Head of caudate nucleus (tissue), 42 donors: Measurements from ENCODE around the gene AP2A2.
A peak's percentile ranks its signal among the peaks of the same experiment; 100 is the strongest.

Source experiments
- DNase-seq, 42 donors: peaks; one replicate each; pipeline versions ENCODE4 v3.0.0 to v3.0.0-alpha.2; 2020 to 2021; ENCODE audit warnings: mixed read lengths in 7 of 42
- intact Hi-C: fragments of 100-400 bp; cut with DNase I; formaldehyde crosslinking; loops from one replicate; pipeline ENCODE4 v1.15.0; 2022

Gene AP2A2

GRCh38 chr11:897253-898142 lies 28.2 kb upstream of the AP2A2 start:
- intact Hi-C loops = no loop called here
- DNase-seq = no peak

DNA sequence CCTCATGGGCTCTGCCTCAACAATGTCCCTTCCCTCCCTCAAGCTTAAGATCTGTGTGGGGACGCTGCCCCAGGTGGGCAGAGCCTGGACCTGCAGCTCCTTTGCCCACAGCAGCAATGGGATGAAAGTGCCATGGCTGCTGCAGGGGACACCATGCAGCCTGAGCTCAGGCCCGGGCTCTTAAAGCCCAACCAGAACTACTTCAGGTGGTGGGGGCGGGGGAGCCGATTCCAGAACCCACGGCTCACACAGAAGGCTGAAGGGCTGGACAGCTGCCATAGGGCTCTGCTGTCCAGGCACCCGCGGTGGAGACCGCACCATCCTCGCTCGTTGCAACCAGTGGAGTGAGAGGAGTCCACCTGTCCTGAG lies 27.5 kb upstream of the AP2A2 start:
- intact Hi-C loops = no loop called here
- DNase-seq = no peak

DNA sequence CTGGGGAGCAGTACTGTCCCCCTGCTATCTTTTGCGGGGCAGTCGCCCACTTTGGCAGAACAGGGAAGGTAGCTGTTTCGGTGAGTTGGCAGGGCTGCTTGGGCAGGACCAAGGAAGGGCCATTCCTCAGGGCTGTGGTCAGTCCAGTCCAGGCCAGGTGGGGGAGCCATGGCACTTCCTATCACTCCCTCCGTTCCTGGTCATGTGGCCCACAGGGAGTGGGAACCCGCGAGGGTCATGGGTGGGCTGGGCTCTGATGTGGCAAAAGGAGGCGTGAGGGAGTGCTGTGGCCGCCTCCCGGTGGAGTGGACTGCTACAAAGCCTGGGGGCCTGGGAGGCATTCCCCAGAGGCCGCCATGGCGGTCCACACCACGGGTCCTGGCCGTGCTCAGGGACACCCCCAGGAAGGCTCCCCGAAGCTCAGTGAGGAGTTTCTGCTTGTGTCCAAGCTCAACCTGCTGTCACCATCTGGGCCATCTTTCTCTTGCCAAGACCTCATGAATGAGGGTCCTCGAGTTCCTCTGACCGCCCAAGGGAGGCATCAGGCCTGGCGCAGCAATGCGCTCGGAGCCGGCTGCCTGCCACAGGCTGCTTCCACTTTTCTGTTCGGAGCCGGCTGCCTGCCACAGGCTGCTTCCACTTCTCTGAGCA lies 27.0 kb upstream of the AP2A2 start:
- DNase-seq = peak in 1 of 42 donors; percentile 47
- intact Hi-C loops = no loop called here

DNA sequence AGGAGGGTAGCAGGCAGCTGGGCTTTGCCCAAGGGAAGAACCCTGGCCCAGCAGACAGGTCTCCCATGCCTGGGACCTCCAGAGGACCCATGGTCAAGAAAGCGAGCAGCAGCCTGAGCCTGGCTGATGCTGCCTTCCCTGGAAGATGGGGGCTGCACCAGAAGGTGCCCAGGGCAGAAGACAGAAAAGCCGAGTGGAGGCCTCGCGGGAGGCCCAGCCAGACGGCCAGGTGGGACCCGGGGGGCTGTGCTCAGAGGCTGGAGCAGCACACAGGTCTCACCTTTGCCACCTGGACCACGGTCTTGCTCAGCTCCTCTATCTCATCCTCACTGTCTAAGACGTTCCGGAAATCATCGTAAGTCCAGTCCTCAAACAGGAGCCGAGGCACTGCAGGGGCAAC lies 25.9 kb upstream of the AP2A2 start:
- intact Hi-C loops = no loop called here
- no peak for DNase-seq

GRCh38 chr11:900545-900944 lies 25.1 kb upstream of the AP2A2 start:
- intact Hi-C loops = no loop called here
- no peak for DNase-seq

- DNase-seq = no peak
- intact Hi-C loops = no loop called here
These were observed 24.1 kb upstream of the AP2A2 start for GRCh38 chr11:901452-902061.

DNA sequence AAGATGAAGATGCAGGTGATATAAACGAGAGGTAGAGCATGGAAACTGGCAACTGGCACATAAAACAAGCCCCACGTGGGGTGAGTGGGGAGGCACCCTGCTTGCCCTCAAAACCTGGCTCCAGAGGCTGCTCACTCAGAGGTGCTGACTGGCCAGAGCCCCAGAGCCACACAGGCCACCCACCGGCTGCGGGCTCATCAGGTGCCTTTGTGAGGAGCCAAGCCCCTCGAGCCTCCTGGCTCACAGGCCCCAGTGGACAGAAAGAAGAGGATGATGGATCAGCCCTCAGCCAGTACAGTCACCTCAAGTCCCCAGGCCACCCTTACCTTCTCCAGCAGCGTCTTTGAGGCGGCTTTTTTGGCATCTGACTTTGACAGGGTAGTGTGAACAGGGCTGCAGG lies 21.3 kb upstream of the AP2A2 start:
- intact Hi-C loops = no loop called here
- no peak for DNase-seq

- intact Hi-C loops = no loop called here
- no peak for DNase-seq
These were observed 19.7 kb upstream of the AP2A2 start for GRCh38 chr11:905952-906351.

DNA sequence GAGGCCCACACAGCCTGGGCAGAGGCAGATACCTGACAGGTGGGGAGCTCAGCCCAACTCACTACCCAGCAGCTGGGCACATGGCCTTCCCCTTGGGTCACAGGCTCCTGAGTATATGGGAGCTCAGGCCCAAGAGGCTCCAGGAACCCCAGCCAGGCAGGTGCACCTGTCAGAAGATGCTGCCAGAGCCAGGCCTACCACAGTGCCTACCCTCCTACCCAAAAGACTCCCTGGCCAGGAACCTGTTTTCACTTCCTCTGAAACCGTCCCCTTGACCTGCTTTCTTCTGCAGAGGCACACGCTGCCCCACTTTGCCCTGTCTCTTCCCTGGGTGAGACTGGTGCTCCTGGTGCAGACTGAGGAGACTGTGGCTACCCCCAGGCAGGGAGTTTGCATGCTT lies 18.0 kb upstream of the AP2A2 start:
- intact Hi-C loops = no loop called here

GRCh38 chr11:908273-908672 lies 17.4 kb upstream of the AP2A2 start:
- intact Hi-C loops = no loop called here
- no peak for DNase-seq

More for the DNA sequence above, 18.0 kb upstream of the AP2A2 start:
- DNase-seq = no peak

DNA sequence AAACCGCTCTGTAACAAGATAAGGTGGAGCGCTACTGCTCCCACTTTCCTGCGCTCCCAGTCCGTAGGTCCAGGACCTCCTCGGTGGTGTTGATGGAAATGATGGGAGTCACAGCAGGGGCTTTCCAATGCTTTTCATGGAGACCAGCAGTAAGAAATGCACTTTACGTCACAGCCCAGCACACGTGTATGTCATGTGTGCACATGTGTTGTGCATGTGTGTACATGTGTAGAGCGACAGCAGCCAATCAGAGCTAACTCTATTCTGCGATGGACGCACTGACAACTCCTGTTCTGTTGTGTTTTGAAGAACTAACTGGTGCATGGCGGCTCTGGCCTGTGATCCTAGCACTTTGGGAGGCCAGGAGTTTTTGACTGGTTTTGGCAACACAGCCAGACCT lies 16.3 kb upstream of the AP2A2 start:
- DNase-seq = no peak
- intact Hi-C loops = no loop called here

DNA sequence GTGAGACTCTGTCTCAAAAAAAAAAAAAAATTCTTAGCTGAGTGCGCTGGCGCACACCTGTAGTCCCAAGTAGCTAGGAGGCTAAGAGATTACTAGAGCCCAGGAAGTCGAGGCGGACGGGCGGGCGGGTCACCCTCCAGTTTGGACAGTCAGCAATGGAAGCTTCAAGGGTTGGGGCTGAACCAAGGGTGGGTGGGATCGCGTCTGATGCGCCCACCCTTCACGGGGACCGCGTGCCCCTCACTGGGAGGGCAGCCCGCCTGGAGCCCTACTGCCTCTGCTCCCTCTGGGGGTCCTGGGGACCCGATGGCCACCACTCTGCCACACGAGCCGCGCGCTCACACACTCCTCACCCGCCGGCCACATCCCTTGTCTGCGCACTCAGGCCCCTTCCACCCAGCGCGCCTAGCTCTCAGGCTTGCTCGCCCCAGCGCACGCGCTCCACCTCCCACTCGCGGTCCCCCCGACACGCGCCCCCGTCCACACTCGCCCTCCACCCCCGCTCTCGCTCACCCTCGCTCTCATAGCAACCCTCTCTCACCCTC lies 15.6 kb upstream of the AP2A2 start:
- intact Hi-C loops = no loop called here
- DNase-seq = no peak

DNA sequence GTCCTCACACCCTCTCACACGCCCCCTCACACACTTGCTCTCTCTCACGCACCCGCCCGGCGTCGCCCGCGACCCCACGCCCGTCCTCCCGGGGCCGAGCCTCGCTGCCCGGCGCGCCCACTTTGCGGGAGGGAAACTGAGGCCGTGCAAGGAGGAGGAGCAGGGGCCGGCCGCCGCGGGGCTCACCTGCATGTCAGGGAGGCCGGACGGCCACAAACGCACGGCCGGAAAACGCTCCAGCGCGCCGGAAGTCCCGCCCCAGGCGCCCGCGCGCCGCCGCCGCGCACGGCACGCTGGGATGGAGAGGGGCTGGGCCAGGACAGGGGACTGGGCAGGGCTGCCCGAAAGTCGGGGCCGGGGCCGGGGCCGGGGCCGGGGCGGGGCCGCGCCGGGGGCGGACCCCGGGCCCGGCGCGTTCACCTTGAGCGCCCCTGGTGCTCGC lies 15.1 kb upstream of the AP2A2 start, which contains the start of gene CHID1:
Gene CHID1 (minus strand): TSS at position 222 of the 442 bp plus-strand sequence. CDS start 5,994 bp downstream, outside the sequence.
- intact Hi-C loops = no loop called here
- DNase-seq = peak; percentile 49 to 94 (median 86)

DNA sequence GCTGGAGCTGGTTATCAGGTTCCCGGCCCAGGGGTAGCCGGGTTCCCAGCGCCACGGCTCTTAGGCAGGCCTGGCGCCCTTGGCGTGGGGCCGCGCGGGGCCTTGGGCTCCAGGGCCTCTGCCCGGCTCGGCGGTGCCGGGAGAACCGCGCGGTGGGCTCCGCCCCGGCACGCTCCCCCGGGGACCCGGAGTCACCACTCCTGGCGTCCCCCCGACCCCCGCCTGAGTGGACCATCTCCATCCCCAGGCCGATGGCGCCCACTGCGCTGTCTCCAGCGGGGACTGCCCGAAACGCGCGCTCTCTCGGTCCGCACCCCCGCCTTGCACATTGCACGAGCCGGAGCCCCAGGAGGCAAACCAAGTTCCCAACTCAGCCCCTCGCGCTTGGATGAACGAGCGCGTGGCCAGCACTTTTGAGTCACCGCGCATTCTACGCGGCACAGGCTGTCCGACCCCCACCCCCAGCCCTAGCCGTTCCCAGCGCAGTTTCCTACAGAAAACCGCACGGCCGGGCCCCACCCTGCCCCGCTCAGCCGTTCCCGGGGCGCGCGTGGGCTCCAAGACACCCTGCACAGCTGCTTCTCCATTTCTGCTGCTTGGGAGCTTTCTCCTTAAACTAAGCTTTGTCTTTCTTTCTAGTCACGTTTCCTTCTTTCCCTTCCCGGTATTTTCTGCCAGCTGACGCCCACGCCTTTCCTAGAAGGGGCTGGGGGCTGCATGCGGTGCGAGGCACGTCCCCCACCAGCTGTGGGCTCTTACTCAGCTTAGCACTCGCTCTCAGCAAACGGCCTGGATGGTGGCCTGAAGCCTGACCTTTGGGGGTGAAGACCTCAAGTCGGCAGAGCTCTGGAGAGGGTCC lies 14.4 kb upstream of the AP2A2 start:
- DNase-seq = peak in 24 of 42 donors; percentile 21 to 65 (median 45)
- intact Hi-C loops = no loop called here

DNA sequence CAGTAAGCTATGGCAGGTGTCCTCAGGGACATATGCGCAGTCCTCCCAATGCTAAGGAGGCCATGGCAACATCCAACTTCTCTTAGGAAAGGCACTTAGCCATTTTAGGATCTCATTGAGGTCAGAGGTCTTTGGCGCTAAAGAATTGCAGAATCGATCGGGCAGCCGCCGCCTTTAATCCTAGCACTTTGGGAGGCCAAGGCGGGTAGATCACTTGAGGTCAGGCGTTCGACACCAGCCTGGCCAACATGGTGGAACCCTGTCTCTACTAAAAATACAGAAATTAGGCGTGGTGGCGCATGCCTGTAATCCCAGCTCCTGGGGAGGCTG lies 13.8 kb upstream of the AP2A2 start:
- intact Hi-C loops = no loop called here

DNA sequence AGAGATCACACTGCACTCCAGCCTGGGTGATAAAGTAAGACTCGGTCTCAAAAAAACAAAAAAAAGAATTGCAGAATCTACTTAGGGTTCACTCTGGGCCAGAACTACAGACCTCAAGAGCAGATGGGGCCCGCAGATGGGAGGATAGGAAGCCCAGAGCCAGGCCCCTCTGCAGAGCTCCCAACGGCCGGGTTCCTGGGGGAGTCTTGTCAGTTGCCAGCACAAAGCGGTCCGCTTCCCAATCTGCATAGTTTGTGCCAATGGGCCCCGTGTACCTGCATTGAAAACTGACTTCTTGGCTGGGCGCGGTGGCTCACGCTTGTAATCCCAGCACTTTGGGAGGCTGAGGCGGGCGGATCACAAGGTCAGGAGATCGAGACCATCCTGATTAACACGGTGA lies 13.4 kb upstream of the AP2A2 start:
- intact Hi-C loops = no loop called here
- no peak for DNase-seq

More for the DNA sequence above, 13.8 kb upstream of the AP2A2 start:
- no peak for DNase-seq

DNA sequence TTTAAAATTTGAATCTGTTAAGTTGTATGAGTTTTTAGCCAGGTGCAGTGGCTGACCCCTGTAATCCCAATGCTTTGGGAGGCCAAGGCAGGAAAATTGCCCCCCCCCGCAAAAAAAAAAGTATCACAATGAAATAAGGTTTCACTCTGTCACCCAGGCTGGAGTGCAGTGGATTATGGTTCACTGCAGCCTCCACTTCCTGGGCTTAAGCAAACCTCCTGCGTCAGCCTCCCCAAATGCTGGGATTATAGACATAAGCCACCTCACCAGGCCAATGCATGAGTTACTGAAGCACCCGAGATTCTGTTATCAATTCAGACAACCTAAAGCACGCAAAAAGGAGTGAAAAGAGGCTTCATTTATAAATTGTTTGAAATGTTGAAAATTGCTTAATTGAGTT lies 12.6 kb upstream of the AP2A2 start:
- no peak for DNase-seq
- intact Hi-C loops = no loop called here

DNA sequence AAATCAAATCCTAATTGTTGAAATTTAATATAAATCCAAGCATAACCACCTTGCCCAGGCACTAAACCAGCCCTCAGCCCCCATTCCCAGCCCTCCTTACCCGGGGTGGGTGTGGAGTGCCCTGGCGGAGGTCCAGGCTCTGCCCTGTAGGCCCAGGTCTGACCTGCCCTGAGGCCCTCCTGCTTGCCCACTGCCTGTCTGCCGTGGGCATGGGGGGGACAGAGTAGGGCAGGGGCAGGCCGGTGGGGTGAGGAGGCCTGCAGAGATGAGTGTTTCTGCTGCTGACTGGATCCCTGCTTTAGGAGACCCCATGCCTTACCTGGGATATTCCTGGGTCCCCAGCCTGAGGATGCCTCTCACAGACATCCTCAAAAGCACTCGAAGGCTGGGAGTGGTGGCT lies 11.5 kb upstream of the AP2A2 start:
- DNase-seq = no peak
- intact Hi-C loops = no loop called here
